ENCODE results near the gene REC8. TPM values are rescaled to one million over a fixed set of nuclear protein-coding genes. Genes with fewer than 3 reads are reported as not detected.

Gene REC8
- polyA plus RNA-seq, 1 donor (not counting 4 experiments of a cell fraction or from before 2014, with no cell fraction given) = 6.3 TPM

GRCh38 chr14:24204163-24205146 lies 32.6 kb downstream of the REC8 start:
- Histone ChIP-seq H4K20me1 (ENCODE audit: control insufficient read depth, extremely low read depth, insufficient read depth, low read length) (no peaks in the 10 kb centered on the region), H3K9me3 (ENCODE audit: control insufficient read depth, low read depth, low read length) (no peaks in the 10 kb centered on the region), H3K9ac (ENCODE audit: control insufficient read depth, extremely low read depth, insufficient read depth, low read length) (no peak overlapping the region), H3K4me3 (ENCODE audit: control insufficient read depth in 2 of 3, extremely low read depth in 1 of 3, insufficient read depth in 2 of 3, low read depth in 1 of 3, low read length in 3 of 3) (no peak overlapping the region), H2AFZ (ENCODE audit: control insufficient read depth, low read length) (no peak overlapping the region), H3K27me3 (ENCODE audit: control insufficient read depth, extremely low read depth, insufficient read depth, low read length) (no peaks in the 10 kb centered on the region), H3K4me1 (ENCODE audit: control insufficient read depth, extremely low read depth, insufficient read depth, low read length) (no peaks in the 10 kb centered on the region), H3K79me2 (ENCODE audit: control insufficient read depth, insufficient read depth, low read length) (no peaks in the 10 kb centered on the region), H3K27ac (ENCODE audit: control insufficient read depth, insufficient read depth, low read length) (no peak overlapping the region), H3K4me2 (ENCODE audit: control insufficient read depth, extremely low read depth, insufficient read depth, low read depth, low read length) (no peak overlapping the region), H3K9me1 (ENCODE audit: control insufficient read depth, extremely low read depth, insufficient read depth, low read length) (no peaks in the 10 kb centered on the region), H3K36me3 (ENCODE audit: control insufficient read depth in 2 of 2, extremely low read depth in 1 of 2, insufficient read depth in 2 of 2, low read length in 2 of 2) (peaks cover 19 to 25% of the 10 kb centered on the region in 2 experiments)
- dilution Hi-C loops (cut with MboI; ENCODE audit: extremely low pct_ligation_motif_present, low sequenced_read_pairs) = no loop called here
- no peak for FAIRE-seq
- no peak for TF ChIP-seq CTCF (optimal IDR thresholded peaks at IDR 0.05 in 1 of 3, IDR thresholded peaks at IDR 0.05 in 1 of 3, conservative IDR thresholded peaks at IDR 0.05 in 1 of 3; ENCODE audit: extremely low read depth in 1 of 3, insufficient read depth in 2 of 3, low read length in 3 of 3)
- no peak for TF ChIP-seq EZH2 (IDR thresholded peaks at IDR 0.05; ENCODE audit: low read length)
- no peak for DNase-seq (ENCODE audit: low read depth, low spot score)

GRCh38 chr14:24206260-24207103 lies 34.6 kb downstream of the REC8 start:
- no peak overlapping the region for H2AFZ ChIP-seq (ENCODE audit: control insufficient read depth, low read length)
- H3K36me3 ChIP-seq (ENCODE audit: control insufficient read depth in 2 of 2, extremely low read depth in 1 of 2, insufficient read depth in 2 of 2, low read length in 2 of 2) = peaks cover 25 to 31% of the 10 kb centered on the region in 2 experiments
- FAIRE-seq (no peak), DNase-seq (ENCODE audit: low read depth, low spot score) (no peak)
- H3K27me3 ChIP-seq (ENCODE audit: control insufficient read depth, extremely low read depth, insufficient read depth, low read length) = no peaks in the 10 kb centered on the region
- H3K9me3 ChIP-seq (ENCODE audit: control insufficient read depth, low read depth, low read length) = no peaks in the 10 kb centered on the region
- H3K4me1 ChIP-seq (ENCODE audit: control insufficient read depth, extremely low read depth, insufficient read depth, low read length) = no peaks in the 10 kb centered on the region
- no peak overlapping the region for H3K27ac ChIP-seq (ENCODE audit: control insufficient read depth, insufficient read depth, low read length)
- no peak overlapping the region for H3K4me2 ChIP-seq (ENCODE audit: control insufficient read depth, extremely low read depth, insufficient read depth, low read depth, low read length)
- peaks cover 3% of the 10 kb centered on the region for H3K79me2 ChIP-seq (ENCODE audit: control insufficient read depth, insufficient read depth, low read length)
- dilution Hi-C loops (cut with MboI; ENCODE audit: extremely low pct_ligation_motif_present, low sequenced_read_pairs) = no loop called here
- no peak for TF ChIP-seq EZH2 (IDR thresholded peaks at IDR 0.05; ENCODE audit: low read length)
- no peak for TF ChIP-seq CTCF (optimal IDR thresholded peaks at IDR 0.05 in 1 of 3, IDR thresholded peaks at IDR 0.05 in 1 of 3, conservative IDR thresholded peaks at IDR 0.05 in 1 of 3; ENCODE audit: extremely low read depth in 1 of 3, insufficient read depth in 2 of 3, low read length in 3 of 3)
- H3K9me1 ChIP-seq (ENCODE audit: control insufficient read depth, extremely low read depth, insufficient read depth, low read length) = no peaks in the 10 kb centered on the region
- no peaks in the 10 kb centered on the region for H4K20me1 ChIP-seq (ENCODE audit: control insufficient read depth, extremely low read depth, insufficient read depth, low read length)
- H3K4me3 ChIP-seq (ENCODE audit: control insufficient read depth in 2 of 3, extremely low read depth in 1 of 3, insufficient read depth in 2 of 3, low read depth in 1 of 3, low read length in 3 of 3) = no peak overlapping the region
- no peak overlapping the region for H3K9ac ChIP-seq (ENCODE audit: control insufficient read depth, extremely low read depth, insufficient read depth, low read length)

Measured in keratinocyte (primary cell).